AG09309 (cell line): ENCODE data around the gene MPPE1.
"Not testable (repeated sequence)": the region's sequence is repeated elsewhere in the genome, so short reads cannot be mapped to it uniquely, and the experiment has no call there.

Experiments
- DNase-seq: peaks from one replicate; pipeline ENCODE4 v3.0.0-alpha.2; 2010; ENCODE audit warnings: low read depth
- H3K4me3 ChIP-seq: 2 replicates; pipeline ENCODE4 v1.5.1; 2011; ENCODE audit warnings: mild to moderate bottlenecking, low read depth, low read length, moderate library complexity; ENCODE audit not compliant: control insufficient read depth
- TF ChIP-seq, protein P1 (sequence below): IDR thresholded peaks from 2 replicates; pipeline ENCODE4 v1.5.1; 2011; ENCODE audit warnings: mild to moderate bottlenecking, low read depth, low read length, inconsistent platforms; ENCODE audit not compliant: insufficient read depth, control insufficient read depth; ENCODE audit errors: missing control alignments

MPPE1 gene

DNA sequence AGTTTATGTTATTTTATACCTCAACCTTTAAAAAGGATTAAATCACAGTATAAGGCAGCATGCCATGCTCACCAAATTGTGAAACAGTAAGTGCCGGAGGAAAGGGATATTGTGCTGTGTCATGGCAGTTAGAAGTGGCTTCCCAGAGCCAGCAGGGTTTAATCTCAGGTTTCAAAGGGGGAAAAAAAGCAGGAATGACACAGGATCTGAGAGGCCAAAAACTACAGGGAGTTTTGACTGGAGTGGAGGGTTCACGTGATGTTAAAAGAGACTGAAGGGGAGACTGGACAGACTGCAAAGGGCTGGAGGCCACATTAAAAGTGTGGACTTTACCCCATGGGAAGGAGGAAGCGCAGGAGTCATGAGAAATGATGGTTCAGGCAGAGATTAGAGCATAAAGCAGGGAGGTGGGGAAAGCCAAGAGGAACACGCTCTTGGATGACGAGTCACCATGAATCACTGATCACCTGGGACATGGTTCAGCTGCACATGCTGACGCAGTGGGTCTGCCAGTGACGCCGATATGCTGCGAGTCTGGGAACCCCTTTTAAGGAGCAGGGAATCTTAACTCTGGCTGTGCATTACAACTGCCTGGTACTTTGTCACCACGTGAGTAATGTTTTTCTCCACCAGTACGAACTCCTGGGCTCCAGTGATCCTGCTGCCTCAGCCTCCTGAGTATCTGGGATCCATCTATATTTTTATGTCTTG, 50.8 kb downstream of the MPPE1 start:
- peak; percentile 91 for DNase-seq
- TF ChIP-seq, protein P1, sequence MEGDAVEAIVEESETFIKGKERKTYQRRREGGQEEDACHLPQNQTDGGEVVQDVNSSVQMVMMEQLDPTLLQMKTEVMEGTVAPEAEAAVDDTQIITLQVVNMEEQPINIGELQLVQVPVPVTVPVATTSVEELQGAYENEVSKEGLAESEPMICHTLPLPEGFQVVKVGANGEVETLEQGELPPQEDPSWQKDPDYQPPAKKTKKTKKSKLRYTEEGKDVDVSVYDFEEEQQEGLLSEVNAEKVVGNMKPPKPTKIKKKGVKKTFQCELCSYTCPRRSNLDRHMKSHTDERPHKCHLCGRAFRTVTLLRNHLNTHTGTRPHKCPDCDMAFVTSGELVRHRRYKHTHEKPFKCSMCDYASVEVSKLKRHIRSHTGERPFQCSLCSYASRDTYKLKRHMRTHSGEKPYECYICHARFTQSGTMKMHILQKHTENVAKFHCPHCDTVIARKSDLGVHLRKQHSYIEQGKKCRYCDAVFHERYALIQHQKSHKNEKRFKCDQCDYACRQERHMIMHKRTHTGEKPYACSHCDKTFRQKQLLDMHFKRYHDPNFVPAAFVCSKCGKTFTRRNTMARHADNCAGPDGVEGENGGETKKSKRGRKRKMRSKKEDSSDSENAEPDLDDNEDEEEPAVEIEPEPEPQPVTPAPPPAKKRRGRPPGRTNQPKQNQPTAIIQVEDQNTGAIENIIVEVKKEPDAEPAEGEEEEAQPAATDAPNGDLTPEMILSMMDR, result no peak
- H3K4me3 ChIP-seq, result no peak overlapping the region

- not testable (repeated sequence) for DNase-seq, H3K4me3 ChIP-seq
Measured at GRCh38 chr18:11854554-11854953, 53.6 kb downstream of the MPPE1 start.

DNA sequence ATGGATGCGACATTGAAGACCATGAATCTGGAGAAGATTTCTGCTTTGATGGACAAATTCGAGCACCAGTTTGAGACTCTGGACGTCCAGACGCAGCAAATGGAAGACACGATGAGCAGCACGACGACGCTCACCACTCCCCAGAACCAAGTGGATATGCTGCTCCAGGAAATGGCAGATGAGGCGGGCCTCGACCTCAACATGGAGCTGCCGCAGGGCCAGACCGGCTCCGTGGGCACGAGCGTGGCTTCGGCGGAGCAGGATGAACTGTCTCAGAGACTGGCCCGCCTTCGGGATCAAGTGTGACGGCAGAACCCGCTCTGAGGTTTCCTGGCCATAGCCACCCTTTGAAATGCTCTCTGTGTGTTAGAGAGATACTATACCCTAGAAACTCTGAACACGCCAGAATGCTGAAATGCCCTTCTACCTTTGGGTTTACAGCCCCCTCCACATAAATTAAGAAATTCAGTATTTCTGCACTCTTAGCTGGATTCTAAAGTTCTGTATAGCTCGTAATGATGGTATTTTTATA, 56.2 kb downstream of the MPPE1 start:
- TF ChIP-seq, protein P1, result no peak
- H3K4me3 ChIP-seq, result peak overlapping the region; percentile 73
- DNase-seq, result no peak

DNA sequence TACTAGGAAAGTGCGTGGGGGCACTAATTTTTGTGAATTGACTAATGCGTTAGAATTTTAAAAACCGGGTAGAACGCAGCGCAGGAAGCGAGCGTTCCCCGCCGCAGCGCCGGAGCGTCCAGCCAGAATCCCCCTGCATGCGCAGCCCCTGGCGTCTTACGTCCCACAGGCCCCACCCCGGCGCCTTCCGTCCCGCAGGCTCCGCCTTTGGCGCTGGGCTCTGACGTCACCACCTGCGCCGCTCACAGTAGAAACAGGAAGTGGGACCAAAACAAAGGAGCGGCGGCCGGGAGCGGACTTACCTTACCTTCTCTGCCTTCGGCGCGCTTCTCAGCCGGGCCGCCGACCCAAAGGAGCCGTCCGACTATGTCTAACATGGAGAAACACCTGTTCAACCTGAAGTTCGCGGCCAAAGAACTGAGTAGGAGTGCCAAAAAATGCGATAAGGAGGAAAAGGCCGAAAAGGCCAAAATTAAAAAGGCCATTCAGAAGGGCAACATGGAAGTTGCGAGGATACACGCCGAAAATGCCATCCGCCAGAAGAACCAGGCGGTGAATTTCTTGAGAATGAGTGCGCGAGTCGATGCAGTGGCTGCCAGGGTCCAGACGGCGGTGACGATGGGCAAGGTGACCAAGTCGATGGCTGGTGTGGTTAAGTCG, 56.8 kb downstream of the MPPE1 start, which contains the start of gene CHMP1B:
Gene CHMP1B, plus strand, starts transcription at position 268 of the 660 bp plus-strand sequence. Its CDS starts 99 bp downstream, at position 367.
- peak within 1 kb of the TSS; percentile 73 for H3K4me3 ChIP-seq
- TF ChIP-seq, protein P1, result no peak
- DNase-seq, result peak; percentile 80

GRCh38 chr18:11850821-11851145, 57.3 kb downstream of the MPPE1 start:
- TF ChIP-seq, protein P1, result no peak
- DNase-seq, result no peak

DNA sequence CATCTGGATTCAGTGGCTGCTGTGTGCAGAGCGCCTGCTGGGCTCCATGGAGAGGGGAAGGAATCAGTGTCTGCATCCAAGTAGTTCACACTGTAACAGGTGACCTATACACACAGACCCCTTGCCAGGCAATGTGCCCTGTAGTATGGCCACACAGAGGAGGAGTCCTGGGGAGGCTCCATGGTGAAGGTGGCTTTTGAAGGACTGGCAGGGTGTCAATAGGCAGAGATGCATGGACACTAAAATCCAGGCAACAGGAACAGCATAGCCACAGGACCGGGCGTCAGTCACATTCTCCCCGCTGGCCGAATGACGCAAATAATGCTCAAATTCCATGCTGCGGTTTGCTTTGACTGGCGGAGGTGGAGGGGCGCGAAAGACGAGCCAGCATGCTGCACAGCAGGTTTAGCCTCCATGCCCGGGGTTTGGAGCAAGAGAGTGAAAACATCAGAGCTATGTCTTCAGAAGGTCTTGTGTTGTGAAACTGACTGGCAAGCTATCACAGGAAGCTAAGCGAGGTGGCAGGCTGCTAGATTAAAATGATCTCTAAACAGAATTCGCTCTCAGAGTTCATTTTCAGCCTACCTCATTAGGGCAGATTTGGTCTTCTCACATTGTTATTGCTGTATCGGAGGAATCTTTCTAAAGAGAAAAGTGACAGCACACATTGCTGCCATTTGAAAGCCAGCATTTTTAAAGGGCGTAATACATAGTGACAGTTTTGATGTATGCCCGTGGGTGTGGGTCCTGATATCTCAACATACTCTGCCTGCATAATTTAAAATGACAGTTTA, 58.1 kb downstream of the MPPE1 start:
- peak; percentile 57 for DNase-seq
- TF ChIP-seq, protein P1, result no peak
- H3K4me3 ChIP-seq, result peak overlapping the region; percentile 73

More at GRCh38 chr18:11850821-11851145, 57.3 kb downstream of the MPPE1 start:
- H3K4me3 ChIP-seq, result peak overlapping the region; percentile 73
